GM21737 (cell line): Measurements from ENCODE around the gene HLA-DPB1.

Experiments used
- ATAC-seq: cut with Tn5 transposase; IDR thresholded peaks from one replicate; pipeline ENCODE4 v1.9.1; 2021; ENCODE audit warnings: mild to moderate bottlenecking, moderate library complexity; ENCODE audit not compliant: unreplicated experiment

HLA-DPB1 gene

GRCh38 chr6:33126101-33126714 lies 50.4 kb downstream of the HLA-DPB1 start:
- no peak for ATAC-seq

- no peak for ATAC-seq
Measured at GRCh38 chr6:33128318-33128717, 52.5 kb downstream of the HLA-DPB1 start.

DNA sequence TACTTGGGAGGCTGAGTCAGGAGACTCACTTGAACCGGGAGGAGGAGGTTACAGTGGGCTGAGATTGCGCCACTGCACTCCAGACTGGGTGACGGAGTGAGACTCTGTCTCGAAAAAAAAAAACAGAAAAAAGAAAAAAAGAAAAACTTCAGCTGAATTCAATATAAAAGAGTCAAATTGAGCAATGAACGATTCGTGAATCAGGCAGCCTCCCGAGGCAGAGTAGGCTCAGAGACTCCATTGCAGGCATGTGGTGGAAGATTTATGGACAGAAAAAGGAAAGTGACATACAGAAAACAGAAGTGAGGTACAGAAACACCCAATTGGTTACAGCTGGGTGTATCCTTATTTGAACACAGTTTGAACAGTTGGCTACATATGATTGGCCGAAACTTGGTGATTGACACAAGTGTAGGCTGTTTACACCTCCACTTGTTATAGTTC lies 56.3 kb downstream of the HLA-DPB1 start:
- no peak for ATAC-seq

DNA sequence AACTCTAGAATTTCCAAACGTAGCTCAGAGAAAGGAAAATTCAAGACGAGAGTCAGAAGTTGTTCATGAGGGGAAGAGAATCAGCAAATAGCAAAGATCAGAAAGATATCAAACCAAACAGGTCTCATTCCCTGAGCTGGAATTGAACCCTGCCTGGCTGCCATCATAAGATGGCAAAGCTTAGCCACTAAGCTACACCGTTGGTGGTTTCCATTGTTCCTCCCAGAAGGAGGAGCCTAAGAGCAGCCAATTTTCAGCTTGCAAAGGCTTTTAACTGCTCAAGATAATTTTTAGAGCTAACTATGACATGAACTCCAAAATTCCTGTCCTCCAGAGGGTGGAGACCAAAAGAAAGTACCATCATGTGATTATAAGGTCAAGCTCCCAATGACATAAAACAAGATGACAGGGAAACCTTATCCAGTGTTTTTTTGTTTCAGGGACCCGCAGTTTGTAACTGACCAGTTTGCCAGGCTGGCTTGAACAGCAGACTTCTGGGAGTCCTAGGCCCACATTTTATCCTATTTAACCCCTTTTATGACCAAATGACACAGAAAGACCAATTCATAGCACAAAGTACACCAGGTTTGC lies 60.6 kb downstream of the HLA-DPB1 start:
- no peak for ATAC-seq
